Erythroblast (primary cell): Measurements from ENCODE around the gene EIPR1.

Experiments used
- DNase-seq, 2 experiments: peaks; one replicate each; lab custom pipeline; 2025; lab: John Stamatoyannopoulos, UW
- GATA1 ChIP-seq: IDR thresholded peaks from 2 replicates; pipeline ENCODE4 v1.6.1; 2011; ENCODE audit warnings: low read depth, mild to moderate bottlenecking, control low read depth, low read length, moderate library complexity
- POLR2A ChIP-seq: IDR thresholded peaks from 2 replicates; pipeline ENCODE4 v1.6.1; 2011; ENCODE audit warnings: mild to moderate bottlenecking, low read length

EIPR1 gene

GRCh38 chr2:3162442-3163077, 215.1 kb downstream of the EIPR1 start:
- DNase-seq, result no peak
- TF ChIP-seq POLR2A, result no peak
- TF ChIP-seq GATA1, result no peak

- DNase-seq, result no peak
- TF ChIP-seq GATA1 (no peak), POLR2A (no peak)
These were observed 216.8 kb downstream of the EIPR1 start for GRCh38 chr2:3160751-3161330.

GRCh38 chr2:3159782-3160545, 217.7 kb downstream of the EIPR1 start:
- no peak for TF ChIP-seq POLR2A
- no peak for TF ChIP-seq GATA1
- no peak for DNase-seq

GRCh38 chr2:3154700-3155099, 222.9 kb downstream of the EIPR1 start:
- TF ChIP-seq POLR2A, result no peak
- no peak for TF ChIP-seq GATA1

GRCh38 chr2:3154146-3154545, 223.5 kb downstream of the EIPR1 start:
- TF ChIP-seq POLR2A, result no peak
- TF ChIP-seq GATA1, result no peak

More at GRCh38 chr2:3154700-3155099, 222.9 kb downstream of the EIPR1 start:
- DNase-seq, result no peak

GRCh38 chr2:3151153-3151918, 226.3 kb downstream of the EIPR1 start:
- TF ChIP-seq POLR2A (no peak), GATA1 (no peak)
- no peak for DNase-seq

More at GRCh38 chr2:3154146-3154545, 223.5 kb downstream of the EIPR1 start:
- no peak for DNase-seq

GRCh38 chr2:3149441-3150217, 228.0 kb downstream of the EIPR1 start:
- DNase-seq, result no peak
- TF ChIP-seq GATA1, result no peak
- no peak for TF ChIP-seq POLR2A

- TF ChIP-seq POLR2A (no peak), GATA1 (no peak)
These were observed 228.9 kb downstream of the EIPR1 start for GRCh38 chr2:3148716-3149115.

GRCh38 chr2:3147651-3148530, 229.7 kb downstream of the EIPR1 start:
- TF ChIP-seq POLR2A, result no peak
- TF ChIP-seq GATA1, result no peak
- DNase-seq, result no peak

More at GRCh38 chr2:3148716-3149115, 228.9 kb downstream of the EIPR1 start:
- DNase-seq, result no peak

GRCh38 chr2:3146772-3147650, 230.6 kb downstream of the EIPR1 start:
- TF ChIP-seq GATA1 (no peak), POLR2A (no peak)
- DNase-seq, result no peak

- no peak for TF ChIP-seq GATA1
- TF ChIP-seq POLR2A, result no peak
- DNase-seq, result no peak
These were observed 231.4 kb downstream of the EIPR1 start for GRCh38 chr2:3146175-3146574.
